ENCODE data around the gene ANO6.
"Not testable (repeated sequence)": the region's sequence is repeated elsewhere in the genome, so short reads cannot be mapped to it uniquely, and the experiment has no call there.

Gene ANO6

GRCh38 chr12:45242180-45242579 is 26.3 kb downstream of the ANO6 start:
- DNase-seq: no peak

- DNase-seq: no peak
Observed at GRCh38 chr12:45243963-45244362, 28.1 kb downstream of the ANO6 start.

DNA sequence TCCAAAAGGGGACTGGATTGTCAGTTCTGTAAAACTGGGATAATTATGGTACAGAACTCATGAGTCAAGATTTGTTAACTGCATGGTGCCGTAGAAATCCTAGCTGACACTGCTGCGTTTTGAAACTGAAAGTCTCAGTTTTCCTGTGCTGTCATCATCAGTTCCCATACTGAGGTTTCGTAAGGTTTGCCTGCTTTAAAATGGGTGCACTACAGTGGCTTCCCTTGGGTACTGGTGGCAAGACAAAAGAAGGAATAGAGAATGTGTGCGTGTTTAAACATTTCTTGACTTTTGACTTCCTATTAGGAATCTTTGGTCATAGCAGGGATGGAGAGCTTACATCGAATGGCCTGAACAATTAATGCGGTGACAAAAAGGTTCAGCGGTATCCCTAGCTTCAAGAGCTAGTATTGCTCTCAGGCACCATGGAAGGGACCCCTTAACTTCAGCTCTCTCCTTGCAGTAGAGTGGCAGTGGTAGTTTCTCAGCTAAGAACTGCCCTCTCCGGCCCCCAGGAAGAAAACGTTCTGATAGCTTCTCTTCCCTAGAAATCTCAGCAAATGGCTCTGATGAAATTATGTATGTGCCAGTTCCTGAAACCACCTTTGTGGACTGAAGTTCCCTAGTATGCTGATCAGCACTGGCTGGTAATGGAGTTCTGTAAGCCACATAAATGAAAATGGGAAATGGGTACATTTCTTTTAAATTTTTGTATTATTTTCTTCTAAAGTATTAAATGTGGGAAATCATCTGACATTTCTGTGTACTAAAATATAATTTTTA is 28.9 kb downstream of the ANO6 start:
- DNase-seq: no peak

DNA sequence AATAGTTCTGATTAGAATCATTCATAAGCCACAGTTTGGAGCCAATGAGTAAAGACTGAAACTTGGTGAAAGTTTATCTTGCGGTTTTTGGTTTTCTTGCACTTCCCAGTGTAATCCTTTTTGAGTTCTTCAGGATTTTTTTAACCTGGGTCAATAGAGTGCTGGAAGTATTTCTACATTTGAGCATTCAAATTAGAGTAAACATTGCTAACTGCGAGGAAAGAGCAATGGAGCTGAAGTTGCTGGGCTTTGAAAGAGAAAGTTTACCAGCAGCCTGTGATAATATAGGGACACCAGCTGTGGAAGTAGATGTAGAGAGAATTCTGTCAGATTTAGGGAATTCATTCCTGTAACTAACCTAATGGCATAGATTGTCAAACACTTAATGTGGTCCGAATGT is 30.3 kb downstream of the ANO6 start:
- DNase-seq: no peak

DNA sequence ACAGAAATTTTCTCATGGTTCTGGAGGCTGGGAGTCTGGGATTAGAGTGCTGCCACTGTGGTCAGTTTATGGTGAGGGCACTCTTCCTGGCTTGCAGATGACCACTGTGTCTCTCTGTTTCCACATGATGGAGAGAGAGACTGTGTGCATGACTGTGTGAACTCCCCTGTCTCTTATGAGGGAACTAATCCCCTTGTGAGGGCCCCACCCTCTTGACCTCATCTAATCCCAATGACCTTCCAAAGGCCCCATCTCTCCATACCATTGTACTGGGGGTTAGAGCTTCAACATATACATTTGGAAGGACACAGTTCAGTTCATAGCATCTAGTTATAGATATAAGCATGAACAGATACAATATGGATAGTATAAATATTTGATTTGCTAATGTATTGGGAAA is 31.7 kb downstream of the ANO6 start:
- no peak for DNase-seq

- no peak for DNase-seq
Observed at GRCh38 chr12:45248095-45248494, 32.2 kb downstream of the ANO6 start.

DNA sequence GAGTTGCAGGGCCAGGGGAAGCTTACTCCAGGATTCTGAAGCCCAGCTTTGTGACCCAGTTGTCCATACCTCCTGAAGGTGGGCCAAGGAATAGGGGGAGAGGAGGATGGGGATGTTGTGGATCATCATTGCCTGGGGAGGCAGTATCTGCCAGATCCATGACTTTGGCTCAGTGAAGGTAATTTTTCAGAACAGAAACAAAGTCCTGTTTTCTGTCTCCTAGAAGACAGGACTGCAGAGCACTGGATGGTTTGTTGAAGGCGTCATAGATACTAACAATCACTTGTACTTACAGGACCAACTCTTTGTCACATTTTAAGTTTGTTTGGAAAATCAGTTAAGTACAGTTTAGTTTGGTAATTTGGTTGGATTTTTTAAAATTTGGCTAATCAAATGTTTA is 38.4 kb downstream of the ANO6 start:
- DNase-seq: no peak

DNA sequence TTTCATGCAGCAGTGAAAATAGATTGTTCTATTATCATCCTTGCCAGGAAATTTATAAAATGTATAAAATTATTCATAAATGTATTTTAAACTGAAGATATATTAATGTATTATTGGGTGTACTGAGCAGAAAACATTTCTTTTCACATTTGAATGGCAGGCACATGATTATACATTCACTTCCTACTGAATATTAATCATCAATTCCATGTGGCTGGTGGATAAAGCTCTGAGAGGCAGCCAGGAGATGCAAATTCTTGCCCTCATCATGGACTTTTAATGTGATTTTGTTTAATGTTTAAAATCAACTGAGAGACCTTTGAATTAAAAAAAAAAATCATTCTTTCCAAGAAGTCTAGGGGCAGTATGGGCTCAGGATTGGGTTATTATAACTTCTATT is 40.8 kb downstream of the ANO6 start:
- no peak for DNase-seq

DNA sequence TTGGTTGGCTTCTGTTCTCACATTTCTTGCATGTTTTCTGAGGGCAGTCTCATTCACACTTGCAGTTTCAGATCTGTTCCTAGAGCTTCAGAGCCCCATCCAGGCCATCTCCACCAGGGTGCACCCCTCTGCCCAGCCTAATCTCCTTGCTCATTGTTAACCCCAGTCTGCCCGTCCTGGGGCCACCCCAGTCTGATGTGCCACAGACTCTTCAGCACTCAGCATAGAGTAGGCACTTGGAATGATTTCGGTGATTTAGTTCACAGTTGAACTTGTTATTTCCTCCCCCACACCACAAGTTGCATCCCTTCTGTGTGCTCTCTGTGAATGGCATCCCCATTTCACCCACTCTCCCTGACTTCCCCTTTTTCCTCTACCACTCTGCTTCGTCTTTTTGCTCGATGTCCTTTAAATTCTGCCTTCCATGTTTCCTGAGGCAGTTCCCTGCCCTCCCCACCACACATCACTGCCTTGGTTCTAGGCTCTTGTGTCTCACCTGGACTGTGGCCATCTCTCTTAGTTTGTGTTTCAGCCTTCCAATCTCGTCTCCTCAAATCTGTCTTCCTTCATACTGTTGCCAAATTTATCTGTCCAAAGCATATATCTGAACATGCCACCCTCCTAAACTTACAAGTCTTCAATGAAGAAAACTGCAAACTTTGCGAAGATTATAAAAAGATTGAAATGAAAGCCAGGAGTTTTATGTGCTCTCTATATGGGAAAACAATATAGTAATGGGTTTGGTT is 41.5 kb downstream of the ANO6 start:
- DNase-seq: no peak

DNA sequence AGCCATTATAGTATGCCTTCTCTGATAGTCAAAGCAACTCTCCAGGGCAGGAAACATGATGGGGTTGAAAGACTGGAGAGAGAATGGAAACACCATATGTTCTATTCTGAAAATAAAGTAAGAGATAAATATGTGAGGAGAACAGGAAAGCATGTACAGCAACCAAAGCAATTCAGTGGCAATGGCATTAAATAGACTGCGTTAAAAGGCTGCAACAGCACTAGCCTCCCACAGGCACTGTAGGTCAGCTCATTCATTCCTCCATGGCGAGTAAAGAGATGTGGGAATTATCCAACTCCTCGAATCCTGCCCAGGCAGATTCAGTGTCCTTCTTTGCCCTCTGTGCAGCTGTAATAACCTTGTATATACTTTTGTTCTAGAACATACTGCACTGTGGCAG is 43.8 kb downstream of the ANO6 start:
- peak; percentile 22 for DNase-seq

DNA sequence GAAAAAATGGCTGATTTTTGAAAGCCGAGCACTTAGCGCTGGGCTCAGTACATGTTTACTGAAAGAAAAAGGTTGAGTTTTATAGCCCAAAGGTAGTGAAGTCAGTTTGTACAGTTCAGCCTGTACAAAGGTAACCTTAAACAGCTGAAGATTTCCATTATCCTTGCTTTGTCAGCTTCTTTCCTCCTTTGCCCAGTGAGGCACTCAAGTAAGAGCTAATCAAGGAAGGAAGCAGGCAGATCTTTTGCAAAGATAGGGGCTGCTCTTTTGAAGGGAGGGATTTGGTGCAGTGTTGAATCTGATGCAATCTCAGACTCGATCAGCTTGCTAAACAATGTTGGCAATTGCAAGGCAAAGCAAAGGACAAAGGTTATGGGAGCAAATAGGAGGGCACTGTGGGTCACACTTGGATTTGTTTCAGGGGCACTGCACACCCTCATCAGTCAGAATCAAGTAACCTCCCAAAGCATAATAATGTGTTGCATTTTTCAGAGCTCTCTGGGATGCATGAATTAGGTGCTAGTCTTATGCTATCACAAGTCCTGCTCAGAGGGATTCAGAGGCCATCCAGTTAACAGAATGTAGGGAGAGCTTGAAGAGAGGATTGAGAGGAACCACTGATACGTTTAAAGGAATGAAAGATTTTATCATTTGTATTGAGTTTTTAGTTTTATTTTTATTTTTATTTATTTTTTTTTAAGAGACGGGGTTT is 44.4 kb downstream of the ANO6 start:
- peak; percentile 22 for DNase-seq

DNA sequence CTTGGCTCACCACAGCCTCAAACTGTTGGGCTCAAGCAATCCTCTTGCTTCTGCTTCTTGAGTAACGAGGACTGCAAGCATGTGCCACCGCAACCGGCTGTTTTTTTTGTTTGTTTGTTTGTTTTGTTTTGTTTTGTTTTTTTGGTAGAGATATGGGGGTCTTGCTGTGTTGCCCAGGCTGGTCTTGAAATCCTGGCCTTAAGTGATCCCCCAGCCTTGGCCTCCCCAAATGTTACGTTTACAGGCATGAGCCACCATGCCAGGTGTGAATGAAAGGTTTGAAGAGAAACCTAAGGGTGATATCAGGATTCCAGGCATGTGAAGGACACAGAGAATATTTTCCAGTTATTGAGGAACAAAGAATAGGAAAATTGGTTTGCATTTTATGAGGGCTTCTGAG is 45.0 kb downstream of the ANO6 start:
- DNase-seq: no peak

GRCh38 chr12:45262185-45262584 is 46.3 kb downstream of the ANO6 start:
- DNase-seq: not testable (repeated sequence)

GRCh38 chr12:45263587-45263986 is 47.7 kb downstream of the ANO6 start:
- DNase-seq: no peak

DNA sequence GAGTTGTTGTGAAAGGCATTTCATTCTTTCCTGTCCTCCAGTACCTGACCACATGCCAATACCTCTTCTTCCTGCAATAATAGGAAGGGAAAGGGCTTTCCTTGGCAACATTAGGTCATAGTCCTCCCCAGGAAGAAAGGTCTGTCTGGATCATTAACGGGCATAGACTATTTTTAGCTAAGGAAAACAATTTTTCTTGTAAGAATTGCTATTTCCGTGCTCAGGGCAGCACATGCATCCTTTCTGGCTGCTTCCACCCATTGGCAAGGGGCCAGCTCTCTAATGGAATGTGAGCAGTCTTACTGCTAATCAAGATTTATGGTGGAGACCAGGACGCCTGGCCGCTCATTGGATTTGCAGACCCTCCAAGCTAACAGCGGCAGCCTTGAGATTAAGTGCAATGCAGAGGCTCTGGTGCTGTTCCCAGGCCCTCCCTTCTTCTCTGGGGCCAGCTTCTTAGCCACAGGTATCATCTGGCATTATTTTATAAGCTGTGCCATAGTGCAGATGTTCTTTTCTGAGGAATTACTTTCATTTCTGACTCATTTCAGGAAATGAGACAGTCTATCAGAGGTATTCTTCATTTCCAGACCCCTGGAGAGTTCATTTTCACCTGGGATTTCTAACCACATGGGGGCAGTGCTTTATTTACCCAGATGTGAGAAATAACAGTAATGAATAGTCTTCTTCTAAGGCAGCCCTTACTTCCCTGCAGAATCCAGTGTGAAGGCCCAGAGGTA is 52.9 kb downstream of the ANO6 start:
- peak; percentile 16 for DNase-seq

GRCh38 chr12:45269412-45269751 is 53.5 kb downstream of the ANO6 start:
- DNase-seq: no peak

DNA sequence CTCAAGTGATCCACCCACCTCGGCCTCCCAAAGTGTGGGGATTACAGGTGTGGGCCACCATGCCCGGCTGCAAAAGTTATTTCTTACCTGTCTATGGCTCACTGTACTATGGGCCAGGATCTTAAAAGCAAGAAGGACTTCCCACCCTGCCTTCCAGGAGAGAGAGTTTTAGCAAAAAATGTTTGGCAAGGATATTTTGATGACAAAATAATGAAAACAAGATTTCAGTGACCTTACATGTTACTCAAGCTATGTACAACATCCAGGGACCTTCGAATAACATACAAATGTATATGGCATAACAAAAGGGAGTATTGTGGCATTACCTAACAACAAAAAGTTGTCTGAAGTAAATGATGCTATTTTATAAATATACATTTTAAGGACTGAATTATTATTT is 55.1 kb downstream of the ANO6 start:
- no peak for DNase-seq

GRCh38 chr12:45273717-45274271 is 57.9 kb downstream of the ANO6 start:
- DNase-seq: no peak

DNA sequence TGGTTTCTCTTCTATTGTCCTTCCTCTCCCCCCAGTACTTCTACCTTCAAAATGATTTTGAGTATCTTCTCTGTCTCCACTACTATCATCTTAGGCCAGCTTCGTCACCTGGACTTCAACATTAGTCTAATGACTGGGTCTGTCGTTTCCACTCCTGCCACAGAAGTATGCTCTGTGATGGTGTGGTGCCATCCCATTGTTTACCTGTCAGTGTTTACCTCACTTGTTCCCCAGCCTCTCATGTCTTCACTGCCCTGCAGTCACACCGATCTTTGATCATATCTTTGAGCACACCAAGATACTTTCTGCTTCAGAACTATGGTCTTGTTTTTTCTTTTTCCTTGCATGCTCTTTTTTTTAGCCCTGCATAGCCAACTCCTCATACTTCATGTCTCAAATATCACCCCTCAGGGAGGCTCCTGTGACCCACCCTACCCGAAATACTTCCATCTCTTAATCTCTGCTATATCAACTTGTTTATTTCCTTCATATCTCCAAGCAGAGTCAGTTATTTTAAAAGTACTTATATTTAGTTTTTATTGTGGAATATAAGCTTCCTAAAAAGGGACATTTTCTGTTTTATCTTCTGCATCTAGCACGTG is 60.4 kb downstream of the ANO6 start:
- no peak for DNase-seq

- DNase-seq: no peak
Observed at GRCh38 chr12:45278447-45278846, 62.6 kb downstream of the ANO6 start.

DNA sequence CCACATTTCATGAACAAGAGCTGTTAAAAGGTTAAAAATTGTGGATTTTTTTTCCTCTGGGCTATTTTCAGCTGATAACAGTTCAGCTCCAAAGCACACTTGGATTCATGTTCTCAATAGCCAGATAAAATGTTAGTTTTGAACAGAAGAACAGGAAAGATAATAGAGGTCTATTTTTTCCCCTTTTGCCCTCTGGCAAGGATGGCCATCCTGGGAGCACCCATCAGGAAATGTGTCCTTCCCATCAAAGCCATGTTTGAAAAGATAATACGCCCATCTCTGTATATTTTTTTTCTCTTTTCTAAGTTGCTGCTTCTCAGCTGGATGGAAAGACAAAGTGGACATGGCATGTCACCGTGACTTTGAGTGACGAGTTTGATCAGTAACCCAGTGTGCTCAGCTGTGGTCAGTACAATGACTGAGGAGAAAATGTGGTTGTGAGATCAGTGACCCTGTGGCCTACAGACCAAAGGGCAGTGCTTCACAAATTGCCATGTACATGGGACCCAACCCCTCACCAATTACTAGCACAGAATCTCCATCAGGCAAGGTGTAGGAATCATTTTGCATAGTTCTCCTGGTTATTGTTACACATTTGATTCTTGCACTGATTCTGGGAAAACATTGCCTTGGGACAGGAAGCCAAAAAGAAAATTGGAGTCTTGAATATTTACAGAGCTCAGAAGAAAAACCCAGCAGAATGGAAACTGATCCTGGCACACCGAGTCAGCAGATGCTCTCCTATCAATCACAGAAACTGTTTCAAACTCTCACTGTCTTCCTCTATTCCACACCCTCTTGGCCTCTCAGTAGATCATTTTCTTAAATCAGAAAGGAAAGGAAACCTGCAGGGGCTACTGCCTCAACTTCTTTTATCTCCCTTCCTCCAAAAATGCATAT is 64.3 kb downstream of the ANO6 start:
- no peak for DNase-seq

Data from retina (tissue), 1 donor.